Stimulated activated CD8-positive, alpha-beta memory T cell treated with anti-CD3 and anti-CD28 coated beads, Interleukin-15, amount 100 ng/mL, for 4 hours (primary cell): ENCODE results near the gene PRSS33.

Experiments used
- DNase-seq, 2 donors: peaks; one replicate each; pipeline ENCODE4 v3.0.0-alpha.2; 2020; ENCODE audit warnings: low read depth in 2 of 2

The PRSS33 gene

DNA sequence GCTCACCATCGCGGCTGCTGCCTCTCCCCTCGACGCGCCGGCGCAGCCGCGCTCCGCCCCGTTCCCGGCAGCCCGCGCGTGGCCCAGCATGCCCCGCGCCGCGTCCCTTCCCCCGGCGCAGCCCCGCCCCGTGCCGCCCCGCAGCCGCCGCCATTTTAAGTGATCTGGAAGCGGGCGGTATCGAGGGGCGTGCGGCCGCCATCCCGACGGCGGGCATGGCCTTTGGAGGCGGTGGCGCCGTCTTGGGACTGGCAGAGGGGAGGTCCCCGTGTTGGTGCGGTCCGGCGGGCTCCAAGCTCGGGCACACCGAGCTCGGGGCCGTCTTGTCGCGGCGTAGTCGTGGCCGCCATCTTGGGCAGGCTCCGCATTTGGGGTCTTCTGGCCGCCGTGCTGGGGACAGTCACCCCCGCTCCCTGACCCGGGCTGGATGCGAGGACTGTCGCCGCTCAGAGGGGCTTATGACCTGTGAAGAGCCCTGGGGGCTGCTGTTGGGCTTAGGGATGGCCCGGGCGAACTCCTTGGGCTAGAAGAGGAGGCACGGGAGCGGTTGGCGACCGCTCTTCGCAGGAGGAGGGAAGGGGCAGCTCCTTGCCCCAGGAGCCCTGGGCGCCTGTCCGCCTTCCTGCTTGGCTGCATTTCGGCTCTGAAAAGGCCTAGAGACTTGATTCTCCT lies 10.0 kb downstream of the PRSS33 start, which contains the start of gene ELOB:
TSS of gene ELOB (minus strand) at position 50 of the 672 bp plus-strand sequence. CDS start at position 9, 41 bp downstream.
- DNase-seq, result peak; percentile 75 to 85

DNA sequence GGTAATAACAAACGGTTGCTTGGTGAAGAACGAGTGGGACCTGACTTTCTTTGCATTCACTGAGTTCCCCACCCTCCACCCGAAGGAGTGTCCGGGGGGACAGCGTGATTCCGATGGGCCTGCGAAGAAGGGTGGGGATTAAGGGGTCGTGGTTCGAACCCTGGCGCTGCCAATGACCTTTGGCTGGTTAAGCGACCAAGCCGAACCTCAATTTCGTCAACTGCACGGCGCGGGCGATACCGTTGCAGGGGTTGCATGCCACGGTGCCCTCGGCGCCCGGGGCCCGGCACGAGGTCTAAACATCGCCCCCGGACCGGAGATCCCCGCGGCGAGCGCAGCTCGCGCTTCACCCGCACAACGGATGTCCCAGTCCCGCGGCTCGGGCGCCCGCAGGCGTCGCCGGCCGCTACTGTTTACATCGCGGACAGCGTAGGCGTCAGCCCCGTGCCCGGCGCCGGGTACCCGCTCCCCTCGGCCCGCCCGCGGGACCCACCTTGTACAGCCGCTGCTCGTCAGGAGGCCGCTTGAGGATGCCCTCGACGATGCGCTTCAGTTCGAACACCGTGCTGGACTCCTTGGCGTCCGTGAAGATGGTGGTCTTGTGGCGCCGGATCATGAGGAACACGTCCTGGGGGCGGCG lies 10.7 kb downstream of the PRSS33 start:
- DNase-seq, result no peak

- DNase-seq, result no peak
These were observed 11.4 kb downstream of the PRSS33 start for GRCh38 chr16:2775765-2776499.

DNA sequence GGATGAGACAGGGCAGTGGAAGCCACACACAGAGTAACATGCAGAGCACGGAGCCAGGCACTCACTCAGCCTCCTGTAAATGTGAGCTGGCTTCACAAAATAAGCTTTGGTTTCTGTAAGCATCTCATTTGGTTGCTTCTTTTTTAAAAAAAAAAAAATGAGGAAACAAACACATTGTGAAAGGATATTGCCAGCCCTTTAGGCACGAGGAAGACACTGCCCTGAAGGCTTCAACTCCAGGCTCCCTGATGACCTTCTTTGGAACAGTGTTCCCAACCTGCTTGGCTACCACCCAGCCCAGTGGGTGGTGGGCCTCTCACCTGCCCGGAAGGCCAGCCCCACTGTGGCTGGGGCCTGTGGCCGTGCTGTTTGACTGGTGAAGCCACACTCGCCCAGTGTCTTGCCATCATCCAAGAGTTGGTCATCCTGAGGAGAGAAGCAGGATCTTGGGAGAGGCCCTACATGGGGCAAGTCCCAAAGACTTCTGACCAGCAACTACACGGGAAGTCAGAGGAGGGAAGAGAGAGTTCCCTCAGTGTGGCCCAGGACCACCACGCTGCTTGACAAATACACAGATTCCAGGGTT lies 12.1 kb downstream of the PRSS33 start:
- DNase-seq, result no peak

DNA sequence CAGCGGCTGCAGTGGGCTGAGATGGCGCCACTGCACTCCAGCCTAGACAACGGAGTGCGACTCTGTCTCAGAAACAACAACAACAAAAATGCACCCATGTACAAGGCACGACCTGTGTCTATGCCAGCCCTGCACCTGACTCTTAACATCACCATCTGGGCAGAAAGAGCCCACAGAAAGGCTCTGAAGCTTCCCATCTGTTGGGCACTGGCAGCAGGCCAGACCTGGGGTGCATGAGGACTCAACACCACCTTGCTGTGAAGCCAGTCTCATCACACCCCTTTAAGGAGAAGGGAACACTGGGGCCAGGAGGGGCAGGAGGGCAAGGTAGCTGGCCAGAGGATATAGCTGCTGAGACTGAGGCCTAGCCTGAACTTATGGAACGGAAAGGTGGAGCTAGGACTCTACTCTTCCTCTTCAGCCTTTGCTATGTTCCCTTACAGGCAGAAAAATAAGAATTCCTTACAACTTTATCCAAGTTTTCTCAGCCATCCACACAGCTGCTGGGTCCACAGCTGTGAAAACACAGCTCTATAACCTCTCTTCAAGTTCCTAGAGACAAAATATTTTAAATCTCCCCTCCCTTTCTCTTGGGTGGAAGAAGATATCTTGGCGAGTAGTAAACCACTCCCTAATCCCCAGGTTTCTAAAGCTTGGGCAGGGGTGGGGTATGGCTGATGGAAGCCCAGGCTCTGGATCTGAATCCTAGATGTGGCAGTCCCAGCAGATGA lies 13.0 kb downstream of the PRSS33 start:
- no peak for DNase-seq

DNA sequence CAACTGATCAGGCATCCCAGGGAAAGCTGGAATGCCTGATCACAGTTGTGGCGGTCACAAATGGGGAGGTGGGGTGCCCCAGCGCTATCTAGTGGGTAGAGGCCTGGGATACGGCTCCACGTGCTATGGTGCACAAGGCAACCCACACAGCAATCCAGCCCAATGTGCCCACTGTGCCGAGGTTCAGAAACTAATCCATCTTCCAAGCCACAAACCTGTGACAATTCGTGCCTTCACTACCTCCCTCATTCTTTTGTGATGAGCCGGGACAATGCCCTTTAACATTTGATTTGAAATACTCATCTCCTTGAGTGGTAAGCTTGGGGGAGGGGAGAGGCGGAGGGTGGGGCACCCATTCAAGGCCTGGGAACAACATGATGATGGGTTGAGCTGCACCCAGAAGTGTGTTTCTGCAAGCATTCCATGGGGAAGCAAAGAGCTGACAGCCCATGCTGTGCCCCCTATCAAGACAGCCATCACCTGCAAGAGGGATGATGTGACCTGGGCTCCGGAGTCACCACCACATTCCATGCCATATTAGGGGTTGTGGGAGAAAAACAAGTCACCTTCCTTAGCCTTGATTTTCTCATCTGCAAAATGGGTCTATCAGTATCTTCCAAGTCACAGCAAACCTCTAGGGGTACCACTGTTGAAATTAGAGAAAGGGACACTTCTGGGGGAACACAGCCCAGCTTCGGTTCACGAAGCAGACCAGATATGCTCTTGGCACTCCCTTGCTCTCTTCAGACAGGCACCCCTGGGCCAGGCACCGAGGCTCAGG lies 14.0 kb downstream of the PRSS33 start:
- DNase-seq, result no peak

- DNase-seq, result no peak
These were observed 15.6 kb downstream of the PRSS33 start for GRCh38 chr16:2771496-2772402.

GRCh38 chr16:2770057-2770951 lies 17.1 kb downstream of the PRSS33 start:
- DNase-seq, result no peak

- DNase-seq, result no peak
These were observed 17.7 kb downstream of the PRSS33 start for GRCh38 chr16:2769675-2770056.

GRCh38 chr16:2769100-2769529 lies 18.2 kb downstream of the PRSS33 start:
- no peak for DNase-seq

GRCh38 chr16:2768403-2769089 lies 18.8 kb downstream of the PRSS33 start:
- DNase-seq, result no peak

GRCh38 chr16:2767891-2768290 lies 19.5 kb downstream of the PRSS33 start:
- no peak for DNase-seq

- DNase-seq, result no peak
These were observed 20.1 kb downstream of the PRSS33 start for GRCh38 chr16:2767140-2767731.

DNA sequence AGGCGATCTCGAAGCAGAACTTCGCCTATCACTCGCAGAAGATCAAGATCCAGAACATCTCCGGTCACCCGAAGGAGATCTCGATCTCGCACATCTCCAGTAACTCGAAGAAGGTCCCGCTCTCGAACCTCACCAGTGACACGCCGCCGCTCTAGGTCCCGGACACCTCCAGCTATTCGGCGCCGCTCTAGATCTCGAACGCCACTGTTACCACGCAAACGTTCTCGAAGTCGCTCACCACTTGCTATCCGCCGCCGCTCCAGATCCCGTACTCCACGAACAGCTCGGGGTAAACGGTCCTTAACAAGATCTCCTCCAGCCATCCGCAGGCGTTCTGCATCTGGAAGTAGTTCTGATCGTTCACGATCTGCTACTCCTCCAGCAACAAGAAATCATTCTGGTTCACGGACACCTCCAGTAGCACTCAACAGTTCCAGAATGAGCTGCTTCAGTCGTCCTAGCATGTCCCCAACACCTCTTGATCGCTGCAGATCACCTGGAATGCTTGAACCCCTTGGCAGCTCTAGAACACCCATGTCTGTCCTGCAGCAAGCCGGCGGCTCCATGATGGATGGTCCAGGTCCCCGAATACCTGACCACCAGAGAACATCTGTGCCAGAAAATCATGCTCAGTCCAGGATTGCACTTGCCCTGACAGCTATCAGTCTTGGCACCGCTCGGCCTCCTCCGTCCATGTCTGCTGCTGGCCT lies 20.8 kb downstream of the PRSS33 start:
- DNase-seq, result no peak

- DNase-seq, result no peak
These were observed 21.6 kb downstream of the PRSS33 start for GRCh38 chr16:2765462-2766404.

GRCh38 chr16:2764718-2765117 lies 22.6 kb downstream of the PRSS33 start:
- DNase-seq, result no peak
